SK-N-MC (cell line): ENCODE measurements around the gene SEMA6D.
"Not testable (repeated sequence)": the region's sequence is repeated elsewhere in the genome, so short reads cannot be mapped to it uniquely, and the experiment has no call there.

ENCODE experiments used
- DNase-seq: peaks from one replicate; pipeline ENCODE4 v3.0.0-alpha.2; 2011; ENCODE audit warnings: low read depth, low spot score
- H3K27ac ChIP-seq: fragments of 200-600 bp; sonication (generic); 2 replicates; pipeline ENCODE4 v1.5.1; 2016; ENCODE audit warnings: mixed run types
- H3K36me3 ChIP-seq: fragments of 200-600 bp; sonication (generic); 2 replicates; pipeline ENCODE4 v1.6.1; 2017; ENCODE audit warnings: antibody characterized with exemption, low read length, mixed read lengths; ENCODE audit not compliant: insufficient read depth
- H3K4me3 ChIP-seq: fragments of 200-600 bp; sonication (generic); 2 replicates; pipeline ENCODE4 v1.5.1; 2016
- H3K9ac ChIP-seq: fragments of 200-600 bp; sonication (generic); 2 replicates; pipeline ENCODE4 v1.8.0; 2017; ENCODE audit warnings: mixed run types, mixed read lengths; ENCODE audit not compliant: insufficient read length
- H3K9me3 ChIP-seq: fragments of 200-600 bp; sonication (generic); 2 replicates; pipeline ENCODE4 v1.6.1; 2017; ENCODE audit warnings: low read depth, mild to moderate bottlenecking, antibody characterized with exemption, low read length, moderate library complexity, mixed read lengths
- EZH2 ChIP-seq: fragments of 200-600 bp; sonication (generic); IDR thresholded peaks from one replicate; pipeline ENCODE4 v1.6.1; 2017; ENCODE audit warnings: antibody characterized with exemption
- FOXP2 ChIP-seq: optimal IDR thresholded peaks from 2 replicates; pipeline ENCODE3; 2011; ENCODE audit warnings: mild to moderate bottlenecking, moderate library complexity; ENCODE audit not compliant: insufficient read depth; ENCODE audit errors: extremely low read length, control extremely low read depth
- POLR2AphosphoS5 ChIP-seq: IDR thresholded peaks from 2 replicates; pipeline ENCODE4 v1.6.1; 2012; ENCODE audit warnings: mild to moderate bottlenecking, low read depth, low read length, borderline replicate concordance

SEMA6D gene

DNA sequence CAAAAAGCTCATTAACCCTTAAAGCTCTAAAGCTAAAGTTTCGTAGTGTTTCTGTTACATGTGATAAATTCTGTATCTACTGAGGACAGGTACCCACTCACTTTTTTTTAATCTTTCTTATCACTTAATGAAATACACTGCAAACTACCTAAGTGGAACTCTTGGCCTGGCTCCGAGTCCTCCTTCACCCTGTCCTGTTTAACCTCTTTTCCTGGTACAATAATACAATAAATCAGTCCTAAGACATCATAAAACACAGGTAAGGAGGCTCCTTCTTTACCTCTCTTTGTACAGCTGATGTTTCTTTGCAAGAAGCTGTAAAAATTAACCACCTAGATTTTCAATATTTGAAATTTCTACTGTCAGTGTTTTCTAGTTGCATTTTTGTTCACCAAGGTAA is 15.8 kb downstream of the SEMA6D start:
- no peak for TF ChIP-seq EZH2
- no peak for TF ChIP-seq FOXP2
- TF ChIP-seq POLR2AphosphoS5, result no peak
- H3K9ac ChIP-seq, result no peak overlapping the region
- no peaks in the 10 kb centered on the region for H3K36me3 ChIP-seq
- H3K27ac ChIP-seq, result 0 out of 2 replicates have a peak overlapping the region, but pooled peaks have one; percentile 22
- H3K4me3 ChIP-seq, result no peak overlapping the region
- DNase-seq, result no peak
- H3K9me3 ChIP-seq, result no peaks in the 10 kb centered on the region

DNA sequence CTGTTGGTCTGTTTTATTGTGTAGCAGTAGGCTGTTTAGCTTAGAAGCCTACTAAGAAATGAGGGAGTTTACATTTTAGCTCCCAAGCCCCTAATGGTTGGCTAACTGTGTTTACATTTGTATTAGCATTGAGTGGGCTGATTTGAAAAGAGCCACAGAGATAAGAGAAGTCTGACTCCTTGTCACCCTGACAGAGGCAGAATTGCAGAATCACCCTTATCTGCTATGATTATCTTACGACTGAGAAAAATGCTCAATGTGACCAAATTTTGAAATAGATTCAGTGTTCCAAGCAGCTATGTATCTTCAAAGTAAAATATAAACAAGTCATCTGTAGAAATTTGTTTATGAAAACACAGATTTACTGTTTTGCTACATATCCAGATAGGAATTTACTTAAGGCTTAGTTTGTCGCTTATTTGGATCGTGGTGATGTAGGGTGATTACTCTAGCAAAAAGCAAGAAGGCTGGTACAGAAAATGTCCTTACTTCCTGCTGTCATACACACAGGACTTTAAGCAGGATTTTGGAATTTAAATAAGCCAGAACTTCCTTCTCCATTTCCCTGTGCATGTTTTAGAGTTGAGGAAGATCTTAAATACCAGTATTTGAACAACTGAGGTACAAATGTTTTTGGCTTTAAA is 19.0 kb downstream of the SEMA6D start:
- no peak for TF ChIP-seq EZH2
- TF ChIP-seq FOXP2, result peak; percentile 46
- no peaks in the 10 kb centered on the region for H3K36me3 ChIP-seq
- peak overlapping the region; percentile 28 for H3K4me3 ChIP-seq
- H3K27ac ChIP-seq, result peak overlapping the region; percentile 95
- DNase-seq, result no peak
- peak overlapping the region; percentile 65 for H3K9ac ChIP-seq
- no peaks in the 10 kb centered on the region for H3K9me3 ChIP-seq

DNA sequence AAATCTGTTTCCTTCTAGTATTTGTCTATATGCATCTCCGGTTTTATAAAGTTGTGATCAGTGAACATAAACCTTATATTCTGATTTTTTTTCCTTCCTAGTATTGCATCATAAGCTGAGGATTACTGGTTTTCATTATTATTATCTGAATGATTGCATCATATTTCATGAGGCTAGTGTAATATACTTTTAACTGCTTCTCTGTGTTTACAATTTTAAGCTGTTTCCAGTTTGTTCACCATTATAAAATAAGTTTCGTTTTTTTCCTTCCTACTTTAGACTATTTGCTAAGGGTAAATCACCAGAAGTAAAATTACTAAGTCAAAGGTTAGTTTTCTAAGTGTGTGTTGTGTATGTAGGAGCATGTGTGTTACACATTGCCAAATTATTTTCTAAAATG is 20.2 kb downstream of the SEMA6D start:
- Histone ChIP-seq H3K4me3 (peak overlapping the region; percentile 55), H3K9me3 (no peaks in the 10 kb centered on the region), H3K9ac (peak overlapping the region; percentile 70), H3K27ac (peak overlapping the region; percentile 95), H3K36me3 (no peaks in the 10 kb centered on the region)
- no peak for DNase-seq
- TF ChIP-seq POLR2AphosphoS5 (peak; percentile 20; the same call in 1 of the 2 replicates), EZH2 (no peak), FOXP2 (no peak)

DNA sequence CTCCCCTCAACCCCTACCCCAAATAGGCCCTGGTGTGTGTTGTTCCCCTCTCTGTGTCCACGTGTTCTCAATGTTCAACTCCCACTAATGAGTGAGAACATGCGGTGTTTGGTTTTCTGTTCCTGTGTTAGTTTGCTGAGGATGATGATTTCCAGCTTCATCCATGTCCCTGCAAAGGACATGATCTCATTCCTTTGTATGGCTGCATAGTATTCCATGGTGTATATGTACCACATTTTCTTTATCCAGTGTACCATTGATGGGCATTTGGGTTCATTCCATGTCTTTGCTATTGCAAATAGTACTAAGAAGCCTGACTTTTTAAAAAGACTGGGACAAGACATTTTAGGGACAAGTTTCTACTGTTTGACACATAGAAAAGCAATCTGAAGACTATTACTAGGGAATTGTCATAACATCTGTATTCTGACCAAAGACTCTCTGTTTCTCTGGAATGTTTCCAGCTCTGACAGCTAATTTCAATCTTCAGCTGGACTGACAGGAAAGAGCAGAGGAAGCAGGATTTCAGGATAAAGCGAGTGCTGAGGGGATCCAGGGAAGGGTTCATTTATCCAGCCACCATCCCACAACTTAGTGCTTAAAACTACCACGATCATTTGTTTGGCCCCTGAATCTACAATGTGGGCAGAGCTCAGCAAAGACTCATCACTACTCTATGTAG is 21.0 kb downstream of the SEMA6D start:
- not testable (repeated sequence) for H3K36me3 ChIP-seq, H3K9ac ChIP-seq, DNase-seq, H3K9me3 ChIP-seq, H3K4me3 ChIP-seq
- peak overlapping the region; percentile 95; the same call in 1 of the 2 replicates for H3K27ac ChIP-seq

DNA sequence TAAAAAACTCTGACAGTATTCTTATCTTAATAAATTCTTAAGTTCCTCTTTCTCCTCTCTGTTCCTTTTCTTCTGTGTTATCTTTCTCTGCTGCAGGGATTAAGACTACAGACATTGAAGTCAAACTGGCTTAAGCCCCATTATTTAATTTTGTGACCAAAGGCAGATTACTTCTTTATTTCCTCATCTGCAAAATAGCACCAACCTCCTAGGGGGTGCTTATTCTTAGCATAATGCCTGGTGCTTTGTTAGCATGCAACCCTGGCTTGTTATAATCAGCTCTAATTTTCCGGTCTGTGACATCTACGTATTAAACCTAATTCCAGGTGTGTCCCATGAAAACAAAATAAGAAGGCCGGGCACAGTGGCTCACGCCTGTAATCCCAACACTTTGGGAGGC is 23.8 kb downstream of the SEMA6D start:
- Histone ChIP-seq H3K9me3 (no peaks in the 10 kb centered on the region), H3K9ac (no peak overlapping the region), H3K4me3 (no peak overlapping the region), H3K36me3 (no peaks in the 10 kb centered on the region), H3K27ac (no peak overlapping the region)
- TF ChIP-seq FOXP2, result no peak
- no peak for TF ChIP-seq POLR2AphosphoS5
- no peak for TF ChIP-seq EZH2
- DNase-seq, result no peak

DNA sequence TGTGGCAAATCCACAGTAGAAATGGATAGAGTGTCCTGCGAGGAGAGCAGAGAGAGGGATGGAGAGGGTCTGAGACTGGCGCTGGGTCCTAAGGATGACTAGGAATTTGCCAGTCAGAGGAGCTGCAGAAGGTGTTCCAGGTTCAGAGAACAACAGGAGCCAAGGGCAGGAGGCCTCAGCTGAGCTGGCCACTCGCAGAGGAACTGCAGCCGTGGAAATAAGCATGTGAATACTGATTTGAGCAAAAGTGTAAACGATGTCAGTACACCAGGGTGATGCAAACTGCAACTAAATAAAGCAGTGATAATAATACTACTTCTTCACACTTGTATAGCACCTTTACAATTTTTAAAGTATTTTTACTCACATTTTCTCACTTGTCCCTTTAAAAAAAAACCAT is 24.6 kb downstream of the SEMA6D start:
- DNase-seq, result no peak
- TF ChIP-seq EZH2 (no peak), POLR2AphosphoS5 (no peak), FOXP2 (no peak)
- no peak overlapping the region for H3K9ac ChIP-seq
- H3K4me3 ChIP-seq, result no peak overlapping the region
- H3K27ac ChIP-seq, result no peak overlapping the region
- no peaks in the 10 kb centered on the region for H3K9me3 ChIP-seq
- H3K36me3 ChIP-seq, result no peaks in the 10 kb centered on the region

DNA sequence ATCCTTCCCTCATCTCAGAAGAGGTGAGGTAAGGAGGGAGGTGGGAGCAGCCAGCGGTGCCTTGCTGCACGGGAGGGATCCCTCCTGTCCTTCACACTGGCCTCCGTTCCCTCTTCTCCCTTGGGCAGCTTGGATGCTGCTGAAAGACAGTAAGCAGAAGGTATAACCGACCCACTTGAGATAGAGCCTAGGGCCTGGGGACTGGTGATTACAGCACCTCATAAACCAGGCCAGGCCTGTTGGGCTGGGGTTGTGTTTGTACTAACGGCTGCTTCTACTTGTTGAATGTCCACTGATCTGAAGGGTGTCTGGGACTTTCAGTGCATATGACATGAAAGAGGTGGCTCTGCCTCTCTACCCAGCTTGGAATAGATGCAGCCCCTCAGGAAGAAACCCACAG is 25.0 kb downstream of the SEMA6D start:
- H3K36me3 ChIP-seq, result no peaks in the 10 kb centered on the region
- no peak overlapping the region for H3K4me3 ChIP-seq
- no peak for DNase-seq
- no peak overlapping the region for H3K27ac ChIP-seq
- no peak overlapping the region for H3K9ac ChIP-seq
- TF ChIP-seq EZH2 (no peak), FOXP2 (no peak), POLR2AphosphoS5 (no peak)
- H3K9me3 ChIP-seq, result no peaks in the 10 kb centered on the region

DNA sequence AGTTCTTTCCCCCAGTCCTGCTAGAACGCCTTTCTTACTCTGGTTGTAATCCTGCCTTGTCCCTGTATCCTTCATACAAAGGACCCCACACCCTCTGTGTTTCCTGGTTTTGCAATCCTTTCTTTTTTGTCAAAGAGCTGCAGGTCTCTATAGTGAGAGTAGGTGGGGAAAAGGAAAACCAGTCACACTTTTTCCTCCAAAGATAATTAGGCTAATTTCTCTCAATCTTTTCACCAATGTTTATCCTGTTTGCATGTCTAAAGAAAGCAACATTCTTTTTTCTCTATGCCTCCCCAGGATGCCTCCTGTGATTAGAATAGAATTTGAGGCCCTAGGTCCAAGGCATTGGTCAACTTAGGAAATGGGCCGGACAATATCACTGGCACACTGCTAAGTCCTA is 25.4 kb downstream of the SEMA6D start:
- H3K36me3 ChIP-seq, result no peaks in the 10 kb centered on the region
- no peaks in the 10 kb centered on the region for H3K9me3 ChIP-seq
- H3K27ac ChIP-seq, result no peak overlapping the region
- H3K9ac ChIP-seq, result no peak overlapping the region
- no peak overlapping the region for H3K4me3 ChIP-seq
- DNase-seq, result no peak
- TF ChIP-seq FOXP2 (no peak), POLR2AphosphoS5 (no peak), EZH2 (no peak)

DNA sequence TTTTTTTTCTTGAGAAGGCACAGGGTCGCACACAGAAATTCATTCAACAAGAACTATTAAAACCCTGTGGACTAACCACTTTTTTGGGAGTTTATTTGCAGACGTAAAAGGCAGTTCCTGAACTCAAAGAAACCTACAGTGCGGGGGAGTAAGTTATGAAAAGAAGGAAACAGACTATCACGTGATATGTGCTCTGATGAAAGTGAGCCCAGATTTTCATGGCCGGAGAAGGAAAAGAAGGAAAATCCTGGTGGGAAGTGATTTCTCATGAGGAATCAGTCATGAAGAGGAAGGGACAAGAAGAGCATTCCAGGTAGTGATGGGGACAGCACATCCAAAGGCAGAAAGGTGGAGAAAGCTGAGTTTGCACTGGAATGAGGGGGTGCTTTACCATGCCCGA is 26.1 kb downstream of the SEMA6D start:
- Histone ChIP-seq H3K36me3 (no peaks in the 10 kb centered on the region), H3K4me3 (no peak overlapping the region), H3K9me3 (no peaks in the 10 kb centered on the region), H3K9ac (no peak overlapping the region), H3K27ac (no peak overlapping the region)
- no peak for TF ChIP-seq EZH2
- TF ChIP-seq POLR2AphosphoS5, result no peak
- TF ChIP-seq FOXP2, result no peak
- DNase-seq, result no peak

DNA sequence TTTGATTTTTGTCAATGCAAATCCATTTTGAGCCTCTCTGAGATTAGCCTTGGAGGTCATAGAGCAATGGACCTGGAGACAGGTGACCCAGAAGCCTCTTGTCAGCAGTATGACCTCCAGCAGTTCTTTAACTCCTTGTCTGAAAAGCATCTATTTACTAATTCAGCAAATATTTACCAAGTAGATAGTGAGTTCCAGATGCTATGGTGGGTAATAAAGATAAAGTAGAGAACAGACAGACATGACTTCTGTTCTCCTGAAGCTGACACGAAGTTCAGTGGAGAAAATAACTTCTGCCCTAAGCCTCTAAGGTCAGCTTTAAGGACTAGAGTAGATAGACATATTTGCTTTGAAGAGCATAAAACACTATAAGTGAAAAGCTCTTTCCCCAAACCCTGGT is 26.6 kb downstream of the SEMA6D start:
- H3K9ac ChIP-seq, result no peak overlapping the region
- H3K27ac ChIP-seq, result no peak overlapping the region
- H3K9me3 ChIP-seq, result no peaks in the 10 kb centered on the region
- H3K4me3 ChIP-seq, result no peak overlapping the region
- no peaks in the 10 kb centered on the region for H3K36me3 ChIP-seq
- DNase-seq, result no peak
- TF ChIP-seq EZH2 (no peak), POLR2AphosphoS5 (no peak), FOXP2 (no peak)
